Keratinocyte (primary cell): ENCODE measurements around the gene IFT122. TPM values are rescaled to one million over a fixed set of nuclear protein-coding genes. Genes with fewer than 3 reads are reported as not detected.

ENCODE experiments used
- DNase-seq: peaks from one replicate; pipeline ENCODE4 v3.0.0-alpha.2; 2011; ENCODE audit warnings: low read depth, missing footprints, low spot score
- FAIRE-seq: peaks from 2 replicates; lab custom pipeline; 2011; peaks lifted over from hg19 to GRCh38; lab: Jason Lieb, UNC
- H2AFZ ChIP-seq: 2 replicates; pipeline ENCODE4 v1.6.0; 2012; ENCODE audit warnings: low read length, control low read depth, inconsistent platforms; ENCODE audit not compliant: control insufficient read depth
- H3K27ac ChIP-seq: 2 replicates; pipeline ENCODE4 v1.5.1; 2011; ENCODE audit warnings: low read length; ENCODE audit not compliant: control insufficient read depth, insufficient read depth
- H3K27me3 ChIP-seq: 3 replicates; pipeline ENCODE4 v1.6.0; 2011; ENCODE audit warnings: low read length; ENCODE audit not compliant: control insufficient read depth, insufficient read depth; ENCODE audit errors: extremely low read depth
- H3K36me3 ChIP-seq, 2 experiments: 2 replicates in 1 of 2; 3 replicates in 1 of 2; pipeline ENCODE4 v1.5.1; 2011; ENCODE audit warnings: low read length in 2 of 2, mild to moderate bottlenecking in 1 of 2; ENCODE audit not compliant: control insufficient read depth in 2 of 2, insufficient read depth in 2 of 2; ENCODE audit errors: extremely low read depth in 1 of 2
- H3K4me1 ChIP-seq: 3 replicates; pipeline ENCODE4 v1.5.1; 2011; ENCODE audit warnings: low read length; ENCODE audit not compliant: control insufficient read depth, insufficient read depth; ENCODE audit errors: extremely low read depth
- H3K4me2 ChIP-seq: 3 replicates; pipeline ENCODE4 v1.6.0; 2011; ENCODE audit warnings: low read depth, low read length; ENCODE audit not compliant: control insufficient read depth, insufficient read depth; ENCODE audit errors: extremely low read depth
- H3K4me3 ChIP-seq, 3 experiments: fragments of 200-600 bp in 1 of 3; sonication (generic) in 1 of 3; 2 replicates in 2 of 3; 3 replicates in 1 of 3; pipeline ENCODE4 v1.5.1; 2011 to 2016; ENCODE audit warnings: low read length in 3 of 3, mild to moderate bottlenecking in 3 of 3, control low read depth in 2 of 3, inconsistent platforms in 1 of 3, low read depth in 1 of 3, mixed read lengths in 1 of 3, mixed run types in 1 of 3, moderate library complexity in 1 of 3; ENCODE audit not compliant: control insufficient read depth in 2 of 3, insufficient read depth in 2 of 3; ENCODE audit errors: extremely low read depth in 1 of 3
- H3K79me2 ChIP-seq: 2 replicates; pipeline ENCODE4 v1.6.0; 2012; ENCODE audit warnings: low read length; ENCODE audit not compliant: control insufficient read depth, insufficient read depth
- H3K9ac ChIP-seq: 3 replicates; pipeline ENCODE4 v1.6.0; 2011; ENCODE audit warnings: low read length; ENCODE audit not compliant: control insufficient read depth, insufficient read depth; ENCODE audit errors: extremely low read depth
- H3K9me1 ChIP-seq: 3 replicates; pipeline ENCODE4 v1.6.0; 2011; ENCODE audit warnings: low read length; ENCODE audit not compliant: control insufficient read depth, insufficient read depth; ENCODE audit errors: extremely low read depth
- H3K9me3 ChIP-seq: 2 replicates; pipeline ENCODE4 v1.5.1; 2012; ENCODE audit warnings: low read depth, low read length; ENCODE audit not compliant: control insufficient read depth
- H4K20me1 ChIP-seq: 3 replicates; pipeline ENCODE4 v1.6.0; 2011; ENCODE audit warnings: low read length; ENCODE audit not compliant: control insufficient read depth, insufficient read depth; ENCODE audit errors: extremely low read depth
- CTCF ChIP-seq, 3 experiments: IDR thresholded peaks in 1 of 3; conservative IDR thresholded peaks in 1 of 3; optimal IDR thresholded peaks in 1 of 3; 2 replicates in 2 of 3; 3 replicates in 1 of 3; pipeline versions ENCODE3 to v1.5.1; 2011; ENCODE audit warnings: low read length in 3 of 3, mild to moderate bottlenecking in 3 of 3, moderate library complexity in 2 of 3, control low read depth in 1 of 3, inconsistent platforms in 1 of 3; ENCODE audit not compliant: insufficient read depth in 2 of 3; ENCODE audit errors: extremely low read depth in 1 of 3
- EZH2 ChIP-seq: IDR thresholded peaks from one replicate; pipeline ENCODE4 v1.6.1; 2012; ENCODE audit warnings: inconsistent platforms, mild to moderate bottlenecking, low read length, moderate library complexity
- dilution Hi-C: fragments of 300-500 bp; cut with MboI; formaldehyde crosslinking; loops from one replicate; pipeline ENCODE4 v1.7.0; 2020; ENCODE audit warnings: low sequenced_read_pairs; ENCODE audit not compliant: extremely low pct_ligation_motif_present
- polyA plus RNA-seq, 5 experiments: library from polyadenylated mRNA; depleted of rRNA in 3 of 5; stranded (reverse) in 3 of 5; stranded (forward) in 1 of 5; unstranded in 1 of 5; fragments of >200 nt; gene quantifications; 1 replicate in 1 of 5; 2 replicates in 3 of 5; 3 replicates in 1 of 5; pipeline versions ENCODE4 v1.2.1 to v1.2.3, GENCODE V29; 2011 to 2012; ENCODE audit warnings: missing spikeins in 2 of 5, low read depth in 1 of 5, low replicate concordance in 1 of 5

The IFT122 gene
- polyA plus RNA-seq, 1 donor (not counting 4 experiments of a cell fraction or from before 2014, with no cell fraction given): 7.1 TPM

DNA sequence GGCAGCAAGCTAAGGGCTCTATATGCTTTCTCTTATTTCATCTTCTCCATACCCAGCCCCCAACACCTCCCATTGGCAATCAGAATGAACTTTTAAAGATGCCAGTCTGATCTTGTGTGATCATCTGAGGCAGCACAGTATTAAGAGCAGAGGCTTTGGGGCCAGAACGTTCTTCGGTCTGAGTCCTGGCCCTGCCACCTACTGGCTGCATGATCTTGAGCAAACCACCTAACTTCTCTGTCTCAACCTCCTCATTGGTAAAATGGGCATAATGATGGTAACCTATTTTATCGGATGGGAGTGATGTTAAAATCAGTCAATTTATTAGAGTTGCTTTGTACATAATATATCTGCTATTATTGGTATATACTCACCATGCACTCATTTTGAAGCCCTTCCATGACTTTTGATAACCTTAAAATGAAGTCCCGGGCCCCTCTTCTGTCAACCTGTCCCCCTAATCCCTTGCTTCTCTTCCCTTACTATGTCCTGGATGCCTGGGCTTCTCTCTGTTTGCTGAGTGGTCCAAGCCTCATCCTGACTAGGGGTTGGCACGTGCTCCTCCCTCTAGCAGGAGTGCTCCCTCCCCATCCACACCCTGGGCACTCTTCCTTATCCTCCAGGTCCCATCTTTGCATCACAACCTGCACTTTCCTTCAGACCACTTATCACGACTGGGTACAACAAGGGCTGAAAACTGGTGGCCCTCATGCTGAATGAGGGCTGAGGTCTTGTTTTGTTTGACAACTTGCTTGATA lies 17.9 kb upstream of the IFT122 start:
- Histone ChIP-seq H3K27ac (no peak overlapping the region), H3K4me2 (no peak overlapping the region), H3K9ac (no peak overlapping the region), H3K4me1 (peaks cover 21% of the 10 kb centered on the region), H4K20me1 (no peaks in the 10 kb centered on the region), H3K9me3 (no peaks in the 10 kb centered on the region), H3K79me2 (no peaks in the 10 kb centered on the region), H2AFZ (no peak overlapping the region), H3K27me3 (no peaks in the 10 kb centered on the region), H3K36me3 (no peaks in the 10 kb centered on the region), H3K9me1 (no peaks in the 10 kb centered on the region), H3K4me3 (no peak overlapping the region)
- dilution Hi-C loops: no loop called here
- FAIRE-seq (no peak), DNase-seq (no peak)
- TF ChIP-seq CTCF (optimal IDR thresholded peaks at IDR 0.05 in 1 of 3, IDR thresholded peaks at IDR 0.05 in 1 of 3, conservative IDR thresholded peaks at IDR 0.05 in 1 of 3; ENCODE audit: extremely low read depth in 1 of 3, insufficient read depth in 2 of 3, low read length in 3 of 3): peak in 2 of 3 experiments; percentile 11 to 31
- TF ChIP-seq EZH2: no peak

GRCh38 chr3:129422897-129423296 lies 17.1 kb upstream of the IFT122 start:
- dilution Hi-C loops: no loop called here
- Histone ChIP-seq H3K27me3 (no peaks in the 10 kb centered on the region), H3K27ac (no peak overlapping the region), H3K4me1 (peaks cover 23% of the 10 kb centered on the region), H3K79me2 (no peaks in the 10 kb centered on the region), H3K36me3 (no peaks in the 10 kb centered on the region), H4K20me1 (no peaks in the 10 kb centered on the region), H3K9ac (no peak overlapping the region), H3K4me2 (no peak overlapping the region), H3K9me3 (no peaks in the 10 kb centered on the region), H3K9me1 (no peaks in the 10 kb centered on the region), H2AFZ (no peak overlapping the region), H3K4me3 (no peak overlapping the region)
- DNase-seq (no peak), FAIRE-seq (no peak)
- TF ChIP-seq EZH2: no peak
- TF ChIP-seq CTCF (optimal IDR thresholded peaks at IDR 0.05 in 1 of 3, IDR thresholded peaks at IDR 0.05 in 1 of 3, conservative IDR thresholded peaks at IDR 0.05 in 1 of 3; ENCODE audit: extremely low read depth in 1 of 3, insufficient read depth in 2 of 3, low read length in 3 of 3): no peak
